HG03439 (cell line): Measurements from ENCODE around the gene SLC5A6.

Experiments
- ATAC-seq: cut with Tn5 transposase; IDR thresholded peaks from one replicate; pipeline ENCODE4 v1.9.1; 2021; ENCODE audit warnings: mild to moderate bottlenecking, moderate library complexity; ENCODE audit not compliant: unreplicated experiment

The SLC5A6 gene

DNA sequence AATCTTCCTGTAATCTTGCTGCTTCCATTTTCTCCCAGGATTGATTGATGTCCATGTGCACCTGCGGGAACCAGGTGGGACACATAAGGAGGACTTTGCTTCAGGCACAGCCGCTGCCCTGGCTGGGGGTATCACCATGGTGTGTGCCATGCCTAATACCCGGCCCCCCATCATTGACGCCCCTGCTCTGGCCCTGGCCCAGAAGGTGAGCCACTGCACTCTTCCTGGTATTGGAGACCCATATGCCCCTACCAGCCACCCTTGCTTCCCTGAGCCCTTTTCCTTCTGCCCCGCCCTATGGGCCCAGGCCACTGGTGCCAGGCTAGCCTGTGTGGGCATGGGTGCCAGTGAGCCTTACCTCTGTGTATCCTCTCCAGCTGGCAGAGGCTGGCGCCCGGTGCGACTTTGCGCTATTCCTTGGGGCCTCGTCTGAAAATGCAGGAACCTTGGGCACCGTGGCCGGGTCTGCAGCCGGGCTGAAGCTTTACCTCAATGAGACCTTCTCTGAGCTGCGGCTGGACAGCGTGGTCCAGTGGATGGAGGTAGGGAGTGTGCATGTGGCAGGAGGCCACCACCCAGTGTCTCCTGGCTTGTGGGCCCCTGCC lies 25.4 kb upstream of the SLC5A6 start:
- no peak for ATAC-seq

DNA sequence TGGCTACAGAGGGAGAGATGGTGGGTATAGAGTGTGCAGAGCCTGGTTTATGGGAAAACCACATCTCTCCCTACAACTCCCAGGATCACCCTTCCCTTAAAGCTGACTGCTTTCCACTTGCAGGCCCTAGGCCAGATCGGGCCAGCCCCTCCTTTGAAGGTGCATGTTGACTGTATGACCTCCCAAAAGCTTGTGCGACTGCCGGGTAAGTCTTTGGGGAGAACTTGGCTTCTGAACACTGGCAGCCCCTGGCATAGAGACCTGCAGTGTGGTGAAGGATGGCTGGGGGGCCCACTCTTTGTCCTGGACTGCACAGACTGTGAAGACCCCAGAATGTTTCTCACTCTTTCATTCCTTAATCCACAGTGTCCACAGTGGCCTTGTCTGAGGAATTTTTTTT lies 24.6 kb upstream of the SLC5A6 start:
- ATAC-seq = no peak

GRCh38 chr2:27236136-27236535 lies 24.1 kb upstream of the SLC5A6 start:
- ATAC-seq = no peak

DNA sequence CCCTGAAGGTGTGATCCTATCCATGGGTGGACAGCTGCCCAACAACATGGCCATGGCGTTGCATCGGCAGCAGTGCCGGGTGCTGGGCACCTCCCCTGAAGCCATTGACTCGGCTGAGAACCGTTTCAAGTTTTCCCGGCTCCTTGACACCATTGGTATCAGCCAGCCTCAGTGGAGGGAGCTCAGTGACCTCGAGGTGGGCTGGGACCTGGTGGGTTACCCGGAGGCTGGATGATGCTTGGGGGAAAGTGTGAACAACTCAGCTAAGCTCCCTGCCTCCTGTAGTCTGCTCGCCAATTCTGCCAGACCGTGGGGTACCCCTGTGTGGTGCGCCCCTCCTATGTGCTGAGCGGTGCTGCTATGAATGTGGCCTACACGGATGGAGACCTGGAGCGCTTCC lies 21.3 kb upstream of the SLC5A6 start:
- ATAC-seq = no peak

DNA sequence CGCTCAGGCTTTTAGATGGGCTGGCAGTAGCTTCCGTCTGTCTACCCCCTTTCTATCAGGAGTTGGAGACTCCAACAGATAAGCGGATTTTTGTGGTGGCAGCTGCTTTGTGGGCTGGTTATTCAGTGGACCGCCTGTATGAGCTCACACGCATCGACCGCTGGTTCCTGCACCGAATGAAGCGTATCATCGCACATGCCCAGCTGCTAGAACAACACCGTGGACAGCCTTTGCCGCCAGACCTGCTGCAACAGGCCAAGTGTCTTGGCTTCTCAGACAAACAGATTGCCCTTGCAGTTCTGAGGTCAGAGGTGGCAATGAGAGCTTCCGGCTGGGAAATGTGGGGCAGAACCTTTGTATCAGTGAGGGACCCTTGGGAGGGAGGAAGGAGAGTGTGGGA lies 19.9 kb upstream of the SLC5A6 start:
- ATAC-seq = no peak

DNA sequence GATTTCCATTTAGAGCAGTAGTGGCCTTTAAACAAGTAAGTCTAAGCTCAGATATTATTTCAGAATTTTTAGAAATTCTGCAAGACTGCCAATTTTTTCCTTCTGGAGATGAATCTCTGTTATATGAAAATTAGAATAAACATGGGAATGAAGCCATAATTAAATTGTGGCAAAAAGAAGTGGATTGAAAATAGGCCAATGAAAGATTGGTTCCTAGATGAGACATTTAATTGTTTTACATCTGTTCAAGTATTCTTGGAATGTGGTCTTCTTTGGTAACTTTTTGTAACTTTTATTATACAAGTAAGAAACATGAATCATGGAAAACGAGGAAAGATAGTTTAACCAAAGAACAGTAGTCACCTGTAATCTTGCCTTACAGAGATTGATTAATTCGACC lies 15.4 kb upstream of the SLC5A6 start:
- no peak for ATAC-seq

DNA sequence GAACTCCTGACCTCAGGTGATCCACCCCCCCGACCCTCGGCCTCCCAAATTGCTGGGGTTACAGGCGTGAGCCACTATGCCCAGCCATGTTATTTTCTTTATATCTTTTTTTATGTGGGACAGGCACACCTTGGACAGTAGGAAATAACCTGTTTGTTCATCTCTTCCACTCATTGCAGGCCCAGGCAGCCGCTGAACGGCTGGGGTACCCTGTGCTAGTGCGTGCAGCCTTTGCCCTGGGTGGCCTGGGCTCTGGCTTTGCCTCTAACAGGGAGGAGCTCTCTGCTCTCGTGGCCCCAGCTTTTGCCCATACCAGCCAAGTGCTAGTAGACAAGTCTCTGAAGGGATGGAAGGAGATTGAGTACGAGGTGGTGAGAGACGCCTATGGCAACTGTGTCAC lies 13.5 kb upstream of the SLC5A6 start:
- no peak for ATAC-seq

GRCh38 chr2:27223416-27223815 lies 11.3 kb upstream of the SLC5A6 start:
- ATAC-seq = no peak

GRCh38 chr2:27222407-27222806 lies 10.3 kb upstream of the SLC5A6 start:
- ATAC-seq = no peak

DNA sequence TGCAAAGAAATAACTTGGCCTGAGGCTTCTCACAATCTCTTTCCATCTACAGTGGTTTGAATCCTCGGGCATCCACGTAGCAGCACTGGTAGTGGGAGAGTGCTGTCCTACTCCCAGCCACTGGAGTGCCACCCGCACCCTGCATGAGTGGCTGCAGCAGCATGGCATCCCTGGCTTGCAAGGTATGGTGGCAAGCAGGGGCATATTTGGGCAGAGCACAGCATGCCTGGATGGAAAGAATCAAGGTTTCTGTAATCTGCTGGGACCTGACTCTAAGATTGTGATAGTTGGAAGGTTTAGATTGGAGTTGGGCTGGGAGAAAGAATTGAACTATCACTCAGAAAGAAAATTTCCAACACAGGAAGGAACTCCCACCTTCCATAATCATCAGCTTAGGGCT lies 9.1 kb upstream of the SLC5A6 start:
- ATAC-seq = no peak

DNA sequence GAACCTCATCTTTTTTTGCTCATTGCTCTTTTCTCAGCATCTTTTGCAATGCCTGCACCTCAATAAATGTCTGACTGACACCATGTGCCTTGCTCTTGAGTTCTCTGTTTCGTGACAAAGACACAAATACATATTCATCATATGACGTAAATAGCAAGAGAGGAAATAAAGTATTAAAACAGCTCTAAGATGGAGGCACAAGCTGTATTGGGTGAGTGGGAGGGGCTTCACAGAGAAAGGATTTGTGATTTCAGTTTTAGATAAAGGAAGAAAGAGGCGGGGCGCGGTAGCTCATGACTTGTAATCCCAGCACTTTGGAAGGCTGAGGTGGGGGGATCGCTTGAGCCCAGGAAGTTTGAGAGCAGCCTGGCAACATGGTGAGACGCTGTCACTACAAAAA lies 8.0 kb upstream of the SLC5A6 start:
- no peak for ATAC-seq

GRCh38 chr2:27219091-27219490 lies 7.0 kb upstream of the SLC5A6 start:
- ATAC-seq = no peak

- no peak for ATAC-seq
Measured at GRCh38 chr2:27218614-27219013, 6.5 kb upstream of the SLC5A6 start.

- peak; percentile 69 for ATAC-seq
Measured at GRCh38 chr2:27217173-27218121, 5.4 kb upstream of the SLC5A6 start, which contains the start of gene CAD. Gene CAD (plus strand): TSS chr2:27217369. CDS start chr2:27217552, 183 bp downstream.

DNA sequence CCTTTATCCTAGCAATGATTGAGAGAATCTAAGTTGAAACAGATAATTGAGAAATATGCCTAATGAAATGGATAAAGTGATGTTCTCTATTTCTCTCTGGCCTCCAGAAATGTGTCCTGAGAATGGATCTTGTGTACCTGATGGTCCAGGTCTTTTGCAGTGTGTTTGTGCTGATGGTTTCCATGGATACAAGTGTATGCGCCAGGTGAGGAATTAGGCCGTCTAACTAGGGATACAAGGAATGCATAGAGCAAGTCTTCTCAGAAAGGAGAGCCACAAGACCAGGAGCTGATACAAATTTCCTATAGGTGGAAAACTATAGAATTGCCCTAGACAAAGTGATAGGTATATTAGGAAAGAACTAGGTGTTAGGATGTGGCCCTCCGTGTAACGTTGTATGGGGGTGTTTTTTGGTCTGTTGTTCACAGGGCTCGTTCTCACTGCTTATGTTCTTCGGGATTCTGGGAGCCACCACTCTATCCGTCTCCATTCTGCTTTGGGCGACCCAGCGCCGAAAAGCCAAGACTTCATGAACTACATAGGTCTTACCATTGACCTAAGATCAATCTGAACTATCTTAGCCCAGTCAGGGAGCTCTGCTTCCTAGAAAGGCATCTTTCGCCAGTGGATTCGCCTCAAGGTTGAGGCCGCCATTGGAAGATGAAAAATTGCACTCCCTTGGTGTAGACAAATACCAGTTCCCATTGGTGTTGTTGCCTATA lies 4.5 kb upstream of the SLC5A6 start:
- no peak for ATAC-seq

DNA sequence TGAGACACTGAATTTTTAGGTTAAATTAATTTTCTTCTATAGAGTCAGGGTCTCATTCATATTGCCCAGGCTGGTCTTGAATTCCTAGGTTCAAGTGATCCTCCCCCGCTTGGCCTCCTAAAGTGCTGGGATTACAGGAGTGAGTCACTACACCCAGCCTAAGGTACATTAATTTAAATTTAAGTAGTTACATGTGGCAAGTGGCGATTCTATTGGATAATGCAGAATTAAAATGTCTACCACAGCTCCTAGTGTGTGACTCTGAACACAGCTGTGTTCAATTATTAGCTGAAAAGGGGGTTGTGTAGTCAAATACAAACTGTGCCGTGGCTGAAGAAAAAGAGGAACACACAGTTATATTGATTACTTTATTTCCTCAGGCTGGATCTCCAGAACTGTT lies 2.9 kb upstream of the SLC5A6 start:
- no peak for ATAC-seq

GRCh38 chr2:27212626-27213471 lies 781 bp upstream of the SLC5A6 start:
- ATAC-seq = no peak

DNA sequence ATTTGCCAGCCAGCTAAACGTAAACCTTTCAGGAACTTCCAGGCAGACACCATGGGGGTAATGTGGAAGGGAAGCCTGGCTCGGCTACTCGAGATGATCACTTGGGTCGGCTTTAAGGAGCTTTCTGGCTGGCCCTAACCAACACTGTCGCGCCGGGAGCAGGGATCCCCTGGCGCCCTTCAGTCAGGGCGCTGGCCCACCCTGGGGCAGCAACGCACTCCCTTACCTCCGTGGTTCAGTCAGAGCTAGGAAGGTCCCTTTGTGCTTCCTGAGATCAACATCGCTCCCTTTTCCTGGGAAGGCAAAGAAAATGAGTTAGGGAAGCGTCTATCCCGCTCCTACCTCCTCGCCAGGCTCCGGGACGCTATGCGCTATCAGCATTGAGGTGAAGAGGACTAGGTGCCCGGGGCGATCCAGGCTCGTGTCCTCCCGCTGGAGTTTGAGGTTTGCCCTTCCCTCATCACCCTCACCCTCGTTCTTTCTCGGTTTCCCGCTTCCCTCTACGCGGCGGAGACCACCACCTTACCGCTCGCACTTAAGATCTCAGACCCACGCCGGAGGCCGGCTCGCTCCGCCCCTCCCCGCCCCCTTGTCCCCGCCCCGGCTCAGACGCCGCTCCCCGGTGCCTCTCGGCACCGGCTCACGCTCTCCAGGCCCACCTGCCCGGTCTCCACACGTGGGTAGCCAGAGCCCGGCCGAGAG lies 676 bp downstream of the SLC5A6 start:
- peak; percentile 6 for ATAC-seq

DNA sequence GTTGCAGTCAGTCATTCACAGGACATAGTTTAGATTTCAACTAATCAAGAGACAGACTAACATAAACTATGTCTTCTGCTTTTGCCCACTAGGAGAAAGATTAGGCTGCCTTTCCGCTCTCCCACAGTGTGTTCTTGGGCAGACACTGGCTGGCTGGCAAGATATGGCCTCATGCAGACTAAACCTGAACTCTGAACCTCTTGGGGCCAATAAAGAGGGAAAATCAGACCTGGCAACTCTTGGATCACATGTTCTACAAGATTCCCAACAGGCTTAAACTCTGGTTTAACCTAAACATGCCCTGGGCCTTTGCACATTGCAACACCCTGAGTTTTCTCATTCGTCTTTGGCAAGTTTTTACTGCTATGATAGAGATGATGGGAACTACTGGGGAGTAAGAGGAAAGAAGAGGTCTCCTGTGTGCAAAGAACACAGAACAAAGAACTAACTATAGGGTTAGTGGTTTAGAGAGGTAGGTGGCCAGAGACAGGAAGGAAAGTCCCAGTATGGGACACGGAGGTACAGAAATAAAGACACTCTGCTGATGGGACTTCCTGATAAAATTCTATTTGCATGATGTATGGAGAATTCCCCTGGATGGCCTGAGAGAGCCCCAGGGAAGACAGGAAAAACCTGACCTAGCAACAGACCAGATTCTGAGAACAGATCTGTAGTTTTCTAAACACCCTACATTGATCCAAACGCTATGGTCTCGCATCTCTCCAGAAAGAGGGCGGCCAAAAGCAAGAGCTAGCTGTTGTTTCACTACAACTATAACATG lies 2.3 kb downstream of the SLC5A6 start:
- ATAC-seq = no peak
